Loucy (cell line): Measurements from ENCODE around the gene GNAI3.

ENCODE experiments used
- H2AFZ ChIP-seq: fragments of 200-600 bp; sonication (generic); 2 replicates; pipeline ENCODE4 v1.6.0; 2016; ENCODE audit warnings: antibody characterized with exemption, mild to moderate bottlenecking, low read length, moderate library complexity
- H3F3A ChIP-seq: fragments of 200-600 bp; 2 replicates; pipeline ENCODE4 v1.6.0; 2016; ENCODE audit warnings: antibody characterized with exemption, low read depth, mild to moderate bottlenecking
- H3K27me3 ChIP-seq: fragments of 200-600 bp; sonication (generic); 2 replicates; pipeline ENCODE4 v1.6.1; 2014; ENCODE audit warnings: low read length, mild to moderate bottlenecking; ENCODE audit not compliant: insufficient read depth, poor library complexity, severe bottlenecking
- H3K36me3 ChIP-seq: fragments of 200-600 bp; sonication (generic); 2 replicates; pipeline ENCODE4 v1.6.1; 2016; ENCODE audit warnings: low read length; ENCODE audit not compliant: insufficient read depth
- H3K4me1 ChIP-seq: fragments of 200-600 bp; sonication (generic); 2 replicates; pipeline ENCODE4 v1.5.1; 2014; ENCODE audit warnings: low read length, mild to moderate bottlenecking; ENCODE audit not compliant: insufficient read depth, poor library complexity, severe bottlenecking
- H3K4me2 ChIP-seq: fragments of 200-600 bp; sonication (generic); 2 replicates; pipeline ENCODE4 v1.6.0; 2014; ENCODE audit warnings: antibody characterized with exemption, low read length, low read depth, mild to moderate bottlenecking; ENCODE audit not compliant: poor library complexity, severe bottlenecking
- H3K4me3 ChIP-seq: fragments of 200-600 bp; sonication (generic); 2 replicates; pipeline ENCODE4 v1.5.1; 2014; ENCODE audit warnings: low read length, mild to moderate bottlenecking, mixed read lengths; ENCODE audit not compliant: poor library complexity, severe bottlenecking
- H3K79me2 ChIP-seq: fragments of 200-600 bp; sonication (generic); 2 replicates; pipeline ENCODE4 v1.6.1; 2014; ENCODE audit warnings: low read length; ENCODE audit not compliant: insufficient read depth
- H3K9ac ChIP-seq: fragments of 200-600 bp; sonication (generic); 2 replicates; pipeline ENCODE4 v1.6.0; 2014; ENCODE audit warnings: mild to moderate bottlenecking, low read depth, low read length, moderate library complexity; ENCODE audit not compliant: poor library complexity, severe bottlenecking
- H3K9me2 ChIP-seq: fragments of 200-600 bp; sonication (generic); replicated peaks from 2 replicates; pipeline ENCODE4 v1.6.1; 2016; ENCODE audit warnings: low read depth, low read length, mixed read lengths
- H3K9me3 ChIP-seq: fragments of 200-600 bp; sonication (generic); 2 replicates; pipeline ENCODE4 v1.6.1; 2014; ENCODE audit warnings: mild to moderate bottlenecking, antibody characterized with exemption, low read length, low read depth; ENCODE audit not compliant: insufficient read depth
- H4K20me1 ChIP-seq: fragments of 200-600 bp; sonication (generic); 2 replicates; pipeline ENCODE4 v1.6.0; 2014; ENCODE audit warnings: antibody characterized with exemption, low read length, mild to moderate bottlenecking; ENCODE audit not compliant: insufficient read depth, poor library complexity, severe bottlenecking
- EZH2phosphoT487 ChIP-seq: fragments of 200-600 bp; IDR thresholded peaks from 2 replicates; pipeline ENCODE4 v1.6.1; 2018; ENCODE audit warnings: antibody characterized with exemption, mild to moderate bottlenecking, moderate library complexity, borderline replicate concordance
- TF ChIP-seq, protein P1 (sequence below): fragments of 200-600 bp; sonication (generic); conservative IDR thresholded peaks from 2 replicates; pipeline ENCODE4 v1.5.1; 2014; ENCODE audit warnings: mild to moderate bottlenecking, antibody characterized with exemption, low read length

Gene GNAI3

DNA sequence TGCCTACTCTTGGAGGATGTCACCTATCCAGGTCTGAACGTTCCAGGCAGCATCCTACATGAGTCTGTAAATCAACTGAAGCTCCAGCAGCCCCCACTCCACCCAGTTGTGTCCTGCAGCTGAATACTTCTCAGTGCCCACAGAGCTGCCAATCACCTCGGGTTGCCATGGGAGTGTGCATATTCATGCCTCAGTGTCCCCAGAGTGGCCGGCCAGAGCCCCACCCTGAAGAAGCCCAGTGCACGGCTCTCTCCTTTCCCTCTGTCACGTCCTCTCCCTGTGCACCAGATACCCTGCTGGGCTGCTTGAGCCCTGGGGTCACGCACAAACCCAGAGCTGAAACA is 91.4 kb downstream of the GNAI3 start:
- Histone ChIP-seq H3K4me1 (peaks cover 6% of the 10 kb centered on the region), H3F3A (no peaks in the 10 kb centered on the region; the same call in 1 of the 2 replicates), H3K27me3 (no peaks in the 10 kb centered on the region), H4K20me1 (no peaks in the 10 kb centered on the region), H2AFZ (no peak overlapping the region), H3K9ac (no peak overlapping the region), H3K9me3 (no peaks in the 10 kb centered on the region), H3K4me2 (no peak overlapping the region), H3K36me3 (no peaks in the 10 kb centered on the region), H3K9me2 (no peaks in the 10 kb centered on the region), H3K4me3 (no peak overlapping the region), H3K79me2 (no peaks in the 10 kb centered on the region)
- TF ChIP-seq EZH2phosphoT487, result no peak
- TF ChIP-seq, protein P1, sequence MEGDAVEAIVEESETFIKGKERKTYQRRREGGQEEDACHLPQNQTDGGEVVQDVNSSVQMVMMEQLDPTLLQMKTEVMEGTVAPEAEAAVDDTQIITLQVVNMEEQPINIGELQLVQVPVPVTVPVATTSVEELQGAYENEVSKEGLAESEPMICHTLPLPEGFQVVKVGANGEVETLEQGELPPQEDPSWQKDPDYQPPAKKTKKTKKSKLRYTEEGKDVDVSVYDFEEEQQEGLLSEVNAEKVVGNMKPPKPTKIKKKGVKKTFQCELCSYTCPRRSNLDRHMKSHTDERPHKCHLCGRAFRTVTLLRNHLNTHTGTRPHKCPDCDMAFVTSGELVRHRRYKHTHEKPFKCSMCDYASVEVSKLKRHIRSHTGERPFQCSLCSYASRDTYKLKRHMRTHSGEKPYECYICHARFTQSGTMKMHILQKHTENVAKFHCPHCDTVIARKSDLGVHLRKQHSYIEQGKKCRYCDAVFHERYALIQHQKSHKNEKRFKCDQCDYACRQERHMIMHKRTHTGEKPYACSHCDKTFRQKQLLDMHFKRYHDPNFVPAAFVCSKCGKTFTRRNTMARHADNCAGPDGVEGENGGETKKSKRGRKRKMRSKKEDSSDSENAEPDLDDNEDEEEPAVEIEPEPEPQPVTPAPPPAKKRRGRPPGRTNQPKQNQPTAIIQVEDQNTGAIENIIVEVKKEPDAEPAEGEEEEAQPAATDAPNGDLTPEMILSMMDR, result no peak

DNA sequence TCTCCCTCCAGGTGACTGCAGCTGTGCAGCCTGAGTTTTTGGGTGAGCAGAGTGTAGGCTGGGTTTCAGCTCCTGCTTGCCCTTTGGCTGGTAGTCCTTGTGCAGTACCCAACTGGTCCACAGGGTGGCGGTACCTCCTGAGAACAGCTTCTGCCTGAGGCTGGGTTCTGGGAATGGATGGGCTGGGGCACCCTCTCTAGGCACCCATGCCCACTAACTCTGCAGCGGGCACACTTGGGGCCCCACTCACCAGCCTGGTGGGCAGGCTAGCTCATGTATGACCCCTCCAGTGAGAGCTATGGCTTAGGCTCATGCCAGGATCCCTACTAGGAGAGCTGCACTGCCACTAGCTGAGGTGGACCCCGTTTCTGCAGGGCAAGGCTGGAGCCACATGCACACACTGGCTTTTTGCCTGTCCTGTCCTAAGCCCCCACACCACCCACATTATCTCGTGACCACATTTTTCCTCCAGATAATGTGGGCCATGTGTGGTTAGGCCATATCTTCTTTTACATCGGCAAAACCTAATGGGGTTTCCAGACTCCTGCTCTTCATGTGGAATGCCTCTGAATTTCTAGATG is 92.0 kb downstream of the GNAI3 start:
- TF ChIP-seq EZH2phosphoT487, result no peak
- TF ChIP-seq, protein P1, result peak; percentile 97
- no peaks in the 10 kb centered on the region for H3K9me2 ChIP-seq
- peaks cover 6% of the 10 kb centered on the region for H3K4me1 ChIP-seq
- no peaks in the 10 kb centered on the region for H3K27me3 ChIP-seq
- no peaks in the 10 kb centered on the region; the same call in 1 of the 2 replicates for H3F3A ChIP-seq
- no peaks in the 10 kb centered on the region for H3K79me2 ChIP-seq
- H4K20me1 ChIP-seq, result no peaks in the 10 kb centered on the region
- no peak overlapping the region for H3K4me3 ChIP-seq
- peak overlapping the region; percentile 47 for H2AFZ ChIP-seq
- no peaks in the 10 kb centered on the region for H3K36me3 ChIP-seq
- no peak overlapping the region for H3K4me2 ChIP-seq
- H3K9ac ChIP-seq, result no peak overlapping the region
- no peaks in the 10 kb centered on the region for H3K9me3 ChIP-seq

DNA sequence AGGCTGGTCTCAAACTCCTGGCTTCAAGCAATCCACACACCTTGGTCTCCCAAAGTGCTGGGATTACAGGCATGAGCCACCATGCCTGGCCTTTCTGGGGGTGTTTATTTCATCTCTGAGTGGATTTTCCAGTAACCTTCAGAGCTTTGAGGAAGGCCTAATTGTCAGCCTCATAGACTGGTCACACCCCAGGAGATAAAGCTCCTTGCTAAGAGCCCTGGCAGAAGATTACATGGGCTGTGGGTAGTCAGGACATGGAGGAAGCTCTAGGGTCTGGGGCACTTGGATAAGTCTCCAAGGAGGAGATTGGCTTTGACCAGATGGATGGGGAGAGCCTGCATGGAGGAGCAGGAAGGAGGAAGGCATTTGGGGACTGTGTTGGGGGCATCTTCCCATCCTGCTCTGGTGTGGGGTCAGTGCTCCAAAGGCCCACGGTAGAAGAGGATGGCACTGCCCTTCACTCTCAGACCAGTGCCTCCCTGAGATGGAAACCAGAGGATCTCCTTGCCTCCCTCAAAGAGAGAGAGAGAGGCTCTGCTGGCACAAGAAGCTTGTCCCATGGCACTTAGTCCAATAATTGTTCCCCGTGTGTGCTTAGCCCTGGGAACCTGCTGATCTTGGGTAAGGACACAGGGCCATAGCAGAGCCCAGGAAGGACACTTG is 92.8 kb downstream of the GNAI3 start:
- Histone ChIP-seq H3K9me3 (no peaks in the 10 kb centered on the region), H3K27me3 (no peaks in the 10 kb centered on the region), H3K4me1 (peaks cover 6% of the 10 kb centered on the region), H3K9me2 (no peaks in the 10 kb centered on the region), H3K36me3 (no peaks in the 10 kb centered on the region), H3K4me3 (no peak overlapping the region), H2AFZ (no peak overlapping the region), H3F3A (no peaks in the 10 kb centered on the region; the same call in 1 of the 2 replicates), H3K4me2 (no peak overlapping the region), H3K79me2 (no peaks in the 10 kb centered on the region), H3K9ac (no peak overlapping the region), H4K20me1 (no peaks in the 10 kb centered on the region)
- TF ChIP-seq, protein P1, result no peak
- TF ChIP-seq EZH2phosphoT487, result no peak
